ENCODE results near the gene JAM3. TPM values are rescaled to one million over a fixed set of nuclear protein-coding genes. Genes with fewer than 3 reads are reported as not detected.

The JAM3 gene
- total and polyA plus RNA-seq, 11 donors = 11.9 to 56.9 (median 34.0) TPM

- H3K9me3 ChIP-seq = no peaks in the 10 kb centered on the region
- 15 to 35% (median 30%) methylated on average over 5 to 10 of the region's 10 CpGs for WGBS, 4 donors
- intact Hi-C loops (cut with DNase I) = loop anchor here in 5 of 10 donors (5.0 to 10.0 kb wide), 5 partner anchors 72 to 92 kb away; partner anchors contain the start of gene IGSF9B (in 2 of the 5)
- TF ChIP-seq CTCF (IDR thresholded peaks at IDR 0.05) = no peak
- H3K27ac ChIP-seq = peak overlapping the region in 8 of 12 donors; percentile 36 to 93 (median 52)
- H3K4me3 ChIP-seq = peak overlapping the region in 3 of 12 donors; percentile 2 to 31 (median 27)
- DNase-seq = peak in 4 of 5 donors; percentile 43 to 61 (median 54)
- peak; percentile 13 to 48 (median 40) for ATAC-seq
- no peaks in the 10 kb centered on the region for H3K36me3 ChIP-seq
- peaks cover 3 to 71% (median 44%) of the 10 kb centered on the region in 12 donors for H3K4me1 ChIP-seq
- no peaks in the 10 kb centered on the region for H3K27me3 ChIP-seq
Observed at GRCh38 chr11:134038897-134039470, 29.9 kb upstream of the JAM3 start.

- 83 to 86% (median 84%) methylated on average over 18 of the region's 18 CpGs for WGBS, 4 donors
Observed at GRCh38 chr11:134039726-134040385, 29.0 kb upstream of the JAM3 start.

GRCh38 chr11:134040386-134041302, 28.2 kb upstream of the JAM3 start:
- ATAC-seq (no peak), DNase-seq (peak in 2 of 5 donors; percentile 48 to 49)
- WGBS, 4 donors = 74 to 81% (median 78%) methylated on average over 18 to 20 of the region's 20 CpGs
- Histone ChIP-seq H3K27ac (peak overlapping the region in 2 of 12 donors; percentile 57 to 93), H3K9me3 (no peaks in the 10 kb centered on the region), H3K4me1 (peaks cover 0 to 61% (median 34%) of the 10 kb centered on the region in 12 donors), H3K27me3 (no peaks in the 10 kb centered on the region), H3K4me3 (no peak overlapping the region), H3K36me3 (no peaks in the 10 kb centered on the region)
- TF ChIP-seq CTCF (IDR thresholded peaks at IDR 0.05) (no peak), POLR2A (IDR thresholded peaks at IDR 0.05) (no peak)
- intact Hi-C loops (cut with DNase I) = loop anchor here in 4 of 10 donors (5.0 to 10.0 kb wide), 4 partner anchors 73 to 184 kb away; partner anchors contain the start of genes NCAPD3 (in 1 of the 4) and VPS26B (in 1 of the 4)

More at GRCh38 chr11:134039726-134040385, 29.0 kb upstream of the JAM3 start:
- DNase-seq (peak in 1 of 5 donors; percentile 29), ATAC-seq (no peak)
- TF ChIP-seq CTCF (IDR thresholded peaks at IDR 0.05) (no peak), POLR2A (IDR thresholded peaks at IDR 0.05) (no peak)
- Histone ChIP-seq H3K36me3 (no peaks in the 10 kb centered on the region), H3K4me3 (peak overlapping the region in 1 of 12 donors; percentile 27), H3K27me3 (no peaks in the 10 kb centered on the region), H3K9me3 (no peaks in the 10 kb centered on the region), H3K27ac (peak overlapping the region in 5 of 12 donors; percentile 36 to 93 (median 70)), H3K4me1 (peaks cover 0 to 63% (median 37%) of the 10 kb centered on the region in 12 donors)
- intact Hi-C loops (cut with DNase I) = loop anchor here in 8 of 10 donors (5.0 to 10.0 kb wide), 8 partner anchors 73 to 185 kb away; partner anchors contain the start of genes IGSF9B (in 2 of the 8), NCAPD3 (in 1 of the 8) and VPS26B (in 1 of the 8)
